ENCODE data around the gene CD300LG.

GRCh38 chr17:43900858-43901754, 54.1 kb downstream of the CD300LG start:
- TF ChIP-seq CTCF (conservative IDR thresholded peaks at IDR 0.05) (no peak), EZH2 (IDR thresholded peaks at IDR 0.05; ENCODE audit: low read depth) (no peak)
